ENCODE results near the gene KBTBD4.

KBTBD4 gene

GRCh38 chr11:47523490-47524225 lies 55.1 kb downstream of the KBTBD4 start:
- DNase-seq: no peak
